ENCODE data around the gene TRAF6. TPM values are rescaled to one million over a fixed set of nuclear protein-coding genes. Genes with fewer than 3 reads are reported as not detected.
A peak's percentile ranks its signal among the peaks of the same experiment; 100 is the strongest.

Gene TRAF6
- total and polyA plus RNA-seq, 2 of the 13 experiments (the other 11 are each of a cell fraction or from before 2014, with no cell fraction given): 3.3 to 5.9 TPM

DNA sequence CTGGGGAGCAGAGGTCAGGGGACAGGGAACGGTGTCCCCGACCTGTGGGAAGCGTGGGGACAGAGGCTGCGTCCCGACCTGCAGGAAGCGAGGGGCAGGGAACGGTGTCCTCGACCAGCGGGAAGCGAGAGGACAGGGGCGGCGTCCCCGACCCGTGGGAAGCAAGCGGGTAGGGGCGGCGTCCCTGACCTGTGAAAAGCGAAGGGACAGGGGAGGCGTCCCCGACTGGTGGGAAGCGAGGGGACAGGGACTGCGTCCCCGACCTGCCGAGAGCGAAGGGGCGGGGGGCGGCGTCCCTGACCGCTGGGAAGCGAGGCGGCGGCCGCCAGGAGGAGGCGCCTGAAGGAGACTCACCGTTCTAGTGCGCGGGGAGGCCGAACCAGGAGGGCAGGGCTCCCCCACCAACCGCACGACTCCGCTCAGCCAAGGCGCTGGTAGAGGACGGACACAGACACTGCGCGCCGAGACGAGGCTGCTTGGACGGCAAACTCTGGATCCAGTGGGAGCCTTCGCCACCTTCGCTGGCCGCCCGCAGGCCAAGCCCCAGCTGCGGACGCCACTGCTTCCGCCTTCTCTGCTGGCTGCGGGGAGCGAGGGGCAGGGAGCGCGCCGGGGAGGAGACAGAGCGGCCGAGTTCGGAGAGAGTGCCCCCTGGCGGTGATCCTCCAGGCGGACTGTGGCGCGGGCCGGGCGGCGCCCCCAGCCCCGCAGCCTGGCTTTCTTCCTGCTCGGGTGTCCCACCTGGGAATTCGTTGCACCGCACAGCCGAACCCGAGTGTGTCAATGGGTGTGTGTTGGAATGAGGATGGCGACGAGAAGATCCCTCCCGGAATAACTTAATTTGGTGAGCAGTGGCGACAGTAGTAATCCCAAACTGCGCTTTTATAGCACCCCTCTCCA is at the start of gene TRAF6 (continued):
- TF ChIP-seq, protein P1, sequence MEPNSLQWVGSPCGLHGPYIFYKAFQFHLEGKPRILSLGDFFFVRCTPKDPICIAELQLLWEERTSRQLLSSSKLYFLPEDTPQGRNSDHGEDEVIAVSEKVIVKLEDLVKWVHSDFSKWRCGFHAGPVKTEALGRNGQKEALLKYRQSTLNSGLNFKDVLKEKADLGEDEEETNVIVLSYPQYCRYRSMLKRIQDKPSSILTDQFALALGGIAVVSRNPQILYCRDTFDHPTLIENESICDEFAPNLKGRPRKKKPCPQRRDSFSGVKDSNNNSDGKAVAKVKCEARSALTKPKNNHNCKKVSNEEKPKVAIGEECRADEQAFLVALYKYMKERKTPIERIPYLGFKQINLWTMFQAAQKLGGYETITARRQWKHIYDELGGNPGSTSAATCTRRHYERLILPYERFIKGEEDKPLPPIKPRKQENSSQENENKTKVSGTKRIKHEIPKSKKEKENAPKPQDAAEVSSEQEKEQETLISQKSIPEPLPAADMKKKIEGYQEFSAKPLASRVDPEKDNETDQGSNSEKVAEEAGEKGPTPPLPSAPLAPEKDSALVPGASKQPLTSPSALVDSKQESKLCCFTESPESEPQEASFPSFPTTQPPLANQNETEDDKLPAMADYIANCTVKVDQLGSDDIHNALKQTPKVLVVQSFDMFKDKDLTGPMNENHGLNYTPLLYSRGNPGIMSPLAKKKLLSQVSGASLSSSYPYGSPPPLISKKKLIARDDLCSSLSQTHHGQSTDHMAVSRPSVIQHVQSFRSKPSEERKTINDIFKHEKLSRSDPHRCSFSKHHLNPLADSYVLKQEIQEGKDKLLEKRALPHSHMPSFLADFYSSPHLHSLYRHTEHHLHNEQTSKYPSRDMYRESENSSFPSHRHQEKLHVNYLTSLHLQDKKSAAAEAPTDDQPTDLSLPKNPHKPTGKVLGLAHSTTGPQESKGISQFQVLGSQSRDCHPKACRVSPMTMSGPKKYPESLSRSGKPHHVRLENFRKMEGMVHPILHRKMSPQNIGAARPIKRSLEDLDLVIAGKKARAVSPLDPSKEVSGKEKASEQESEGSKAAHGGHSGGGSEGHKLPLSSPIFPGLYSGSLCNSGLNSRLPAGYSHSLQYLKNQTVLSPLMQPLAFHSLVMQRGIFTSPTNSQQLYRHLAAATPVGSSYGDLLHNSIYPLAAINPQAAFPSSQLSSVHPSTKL (CRISPR knock-in tag; IDR thresholded peaks at IDR 0.05): peak; percentile 70; the same call in 1 of the 2 replicates
- TF ChIP-seq, protein P2, sequence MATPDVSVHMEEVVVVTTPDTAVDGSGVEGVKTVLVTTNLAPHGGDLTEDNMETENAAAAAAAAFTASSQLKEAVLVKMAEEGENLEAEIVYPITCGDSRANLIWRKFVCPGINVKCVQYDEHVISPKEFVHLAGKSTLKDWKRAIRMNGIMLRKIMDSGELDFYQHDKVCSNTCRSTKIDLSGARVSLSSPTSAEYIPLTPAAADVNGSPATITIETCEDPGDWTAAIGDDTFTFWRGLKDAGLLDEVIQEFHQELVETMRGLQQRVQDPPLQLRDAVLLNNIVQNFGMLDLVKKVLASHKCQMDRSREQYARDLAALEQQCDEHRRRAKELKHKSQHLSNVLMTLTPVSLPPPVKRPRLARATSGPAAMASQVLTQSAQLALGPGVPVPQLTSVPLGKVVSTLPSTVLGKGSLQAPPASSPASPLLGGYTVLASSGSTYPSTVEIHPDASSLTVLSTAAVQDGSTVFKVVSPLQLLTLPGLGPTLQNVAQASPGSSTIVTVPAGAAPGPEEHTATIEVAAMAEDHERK (CRISPR knock-in tag; IDR thresholded peaks at IDR 0.05; ENCODE audit: low read depth): 0 out of 2 replicates have a peak, but pooled peaks have one; percentile 56
- TF ChIP-seq ZFP37 (CRISPR knock-in tag; IDR thresholded peaks at IDR 0.05; ENCODE audit: borderline replicate concordance) (peak; percentile 89; the same call in 1 of the 2 replicates), HIVEP1 (CRISPR knock-in tag; IDR thresholded peaks at IDR 0.05) (peak; percentile 78), KLF12 (CRISPR knock-in tag; IDR thresholded peaks at IDR 0.05; ENCODE audit: borderline replicate concordance) (peak; percentile 75; the same call in 1 of the 2 replicates), CENPX (CRISPR knock-in tag; IDR thresholded peaks at IDR 0.05) (no peak), POLR2G (IDR thresholded peaks at IDR 0.05; ENCODE audit: low read depth, low read length) (peak; percentile 96), ZNF296 (CRISPR knock-in tag; conservative IDR thresholded peaks at IDR 0.05) (no peak), ZNF30 (CRISPR knock-in tag; IDR thresholded peaks at IDR 0.05) (0 out of 2 replicates have a peak, but pooled peaks have one; percentile 33)
- TF ChIP-seq, protein P3, sequence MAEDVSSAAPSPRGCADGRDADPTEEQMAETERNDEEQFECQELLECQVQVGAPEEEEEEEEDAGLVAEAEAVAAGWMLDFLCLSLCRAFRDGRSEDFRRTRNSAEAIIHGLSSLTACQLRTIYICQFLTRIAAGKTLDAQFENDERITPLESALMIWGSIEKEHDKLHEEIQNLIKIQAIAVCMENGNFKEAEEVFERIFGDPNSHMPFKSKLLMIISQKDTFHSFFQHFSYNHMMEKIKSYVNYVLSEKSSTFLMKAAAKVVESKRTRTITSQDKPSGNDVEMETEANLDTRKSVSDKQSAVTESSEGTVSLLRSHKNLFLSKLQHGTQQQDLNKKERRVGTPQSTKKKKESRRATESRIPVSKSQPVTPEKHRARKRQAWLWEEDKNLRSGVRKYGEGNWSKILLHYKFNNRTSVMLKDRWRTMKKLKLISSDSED (CRISPR knock-in tag; IDR thresholded peaks at IDR 0.05): no peak
- TF ChIP-seq, protein P4, sequence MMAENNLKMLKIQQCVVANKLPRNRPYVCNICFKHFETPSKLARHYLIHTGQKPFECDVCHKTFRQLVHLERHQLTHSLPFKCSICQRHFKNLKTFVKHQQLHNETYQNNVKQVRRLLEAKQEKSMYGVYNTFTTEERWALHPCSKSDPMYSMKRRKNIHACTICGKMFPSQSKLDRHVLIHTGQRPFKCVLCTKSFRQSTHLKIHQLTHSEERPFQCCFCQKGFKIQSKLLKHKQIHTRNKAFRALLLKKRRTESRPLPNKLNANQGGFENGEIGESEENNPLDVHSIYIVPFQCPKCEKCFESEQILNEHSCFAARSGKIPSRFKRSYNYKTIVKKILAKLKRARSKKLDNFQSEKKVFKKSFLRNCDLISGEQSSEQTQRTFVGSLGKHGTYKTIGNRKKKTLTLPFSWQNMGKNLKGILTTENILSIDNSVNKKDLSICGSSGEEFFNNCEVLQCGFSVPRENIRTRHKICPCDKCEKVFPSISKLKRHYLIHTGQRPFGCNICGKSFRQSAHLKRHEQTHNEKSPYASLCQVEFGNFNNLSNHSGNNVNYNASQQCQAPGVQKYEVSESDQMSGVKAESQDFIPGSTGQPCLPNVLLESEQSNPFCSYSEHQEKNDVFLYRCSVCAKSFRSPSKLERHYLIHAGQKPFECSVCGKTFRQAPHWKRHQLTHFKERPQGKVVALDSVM (CRISPR knock-in tag; IDR thresholded peaks at IDR 0.05): peak; percentile 97
- TF ChIP-seq, protein P5, sequence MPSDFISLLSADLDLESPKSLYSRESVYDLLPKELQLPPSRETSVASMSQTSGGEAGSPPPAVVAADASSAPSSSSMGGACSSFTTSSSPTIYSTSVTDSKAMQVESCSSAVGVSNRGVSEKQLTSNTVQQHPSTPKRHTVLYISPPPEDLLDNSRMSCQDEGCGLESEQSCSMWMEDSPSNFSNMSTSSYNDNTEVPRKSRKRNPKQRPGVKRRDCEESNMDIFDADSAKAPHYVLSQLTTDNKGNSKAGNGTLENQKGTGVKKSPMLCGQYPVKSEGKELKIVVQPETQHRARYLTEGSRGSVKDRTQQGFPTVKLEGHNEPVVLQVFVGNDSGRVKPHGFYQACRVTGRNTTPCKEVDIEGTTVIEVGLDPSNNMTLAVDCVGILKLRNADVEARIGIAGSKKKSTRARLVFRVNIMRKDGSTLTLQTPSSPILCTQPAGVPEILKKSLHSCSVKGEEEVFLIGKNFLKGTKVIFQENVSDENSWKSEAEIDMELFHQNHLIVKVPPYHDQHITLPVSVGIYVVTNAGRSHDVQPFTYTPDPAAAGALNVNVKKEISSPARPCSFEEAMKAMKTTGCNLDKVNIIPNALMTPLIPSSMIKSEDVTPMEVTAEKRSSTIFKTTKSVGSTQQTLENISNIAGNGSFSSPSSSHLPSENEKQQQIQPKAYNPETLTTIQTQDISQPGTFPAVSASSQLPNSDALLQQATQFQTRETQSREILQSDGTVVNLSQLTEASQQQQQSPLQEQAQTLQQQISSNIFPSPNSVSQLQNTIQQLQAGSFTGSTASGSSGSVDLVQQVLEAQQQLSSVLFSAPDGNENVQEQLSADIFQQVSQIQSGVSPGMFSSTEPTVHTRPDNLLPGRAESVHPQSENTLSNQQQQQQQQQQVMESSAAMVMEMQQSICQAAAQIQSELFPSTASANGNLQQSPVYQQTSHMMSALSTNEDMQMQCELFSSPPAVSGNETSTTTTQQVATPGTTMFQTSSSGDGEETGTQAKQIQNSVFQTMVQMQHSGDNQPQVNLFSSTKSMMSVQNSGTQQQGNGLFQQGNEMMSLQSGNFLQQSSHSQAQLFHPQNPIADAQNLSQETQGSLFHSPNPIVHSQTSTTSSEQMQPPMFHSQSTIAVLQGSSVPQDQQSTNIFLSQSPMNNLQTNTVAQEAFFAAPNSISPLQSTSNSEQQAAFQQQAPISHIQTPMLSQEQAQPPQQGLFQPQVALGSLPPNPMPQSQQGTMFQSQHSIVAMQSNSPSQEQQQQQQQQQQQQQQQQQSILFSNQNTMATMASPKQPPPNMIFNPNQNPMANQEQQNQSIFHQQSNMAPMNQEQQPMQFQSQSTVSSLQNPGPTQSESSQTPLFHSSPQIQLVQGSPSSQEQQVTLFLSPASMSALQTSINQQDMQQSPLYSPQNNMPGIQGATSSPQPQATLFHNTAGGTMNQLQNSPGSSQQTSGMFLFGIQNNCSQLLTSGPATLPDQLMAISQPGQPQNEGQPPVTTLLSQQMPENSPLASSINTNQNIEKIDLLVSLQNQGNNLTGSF (CRISPR knock-in tag; IDR thresholded peaks at IDR 0.05): no peak

Data from HepG2 (cell line).